HG03066 (cell line): ENCODE results near the gene PRDX5.
A peak's percentile ranks its signal among the peaks of the same experiment; 100 is the strongest.

Experiments used
- ATAC-seq: cut with Tn5 transposase; IDR thresholded peaks from one replicate; pipeline ENCODE4 v1.9.1; 2021; ENCODE audit warnings: low read depth; ENCODE audit not compliant: unreplicated experiment

Gene PRDX5

DNA sequence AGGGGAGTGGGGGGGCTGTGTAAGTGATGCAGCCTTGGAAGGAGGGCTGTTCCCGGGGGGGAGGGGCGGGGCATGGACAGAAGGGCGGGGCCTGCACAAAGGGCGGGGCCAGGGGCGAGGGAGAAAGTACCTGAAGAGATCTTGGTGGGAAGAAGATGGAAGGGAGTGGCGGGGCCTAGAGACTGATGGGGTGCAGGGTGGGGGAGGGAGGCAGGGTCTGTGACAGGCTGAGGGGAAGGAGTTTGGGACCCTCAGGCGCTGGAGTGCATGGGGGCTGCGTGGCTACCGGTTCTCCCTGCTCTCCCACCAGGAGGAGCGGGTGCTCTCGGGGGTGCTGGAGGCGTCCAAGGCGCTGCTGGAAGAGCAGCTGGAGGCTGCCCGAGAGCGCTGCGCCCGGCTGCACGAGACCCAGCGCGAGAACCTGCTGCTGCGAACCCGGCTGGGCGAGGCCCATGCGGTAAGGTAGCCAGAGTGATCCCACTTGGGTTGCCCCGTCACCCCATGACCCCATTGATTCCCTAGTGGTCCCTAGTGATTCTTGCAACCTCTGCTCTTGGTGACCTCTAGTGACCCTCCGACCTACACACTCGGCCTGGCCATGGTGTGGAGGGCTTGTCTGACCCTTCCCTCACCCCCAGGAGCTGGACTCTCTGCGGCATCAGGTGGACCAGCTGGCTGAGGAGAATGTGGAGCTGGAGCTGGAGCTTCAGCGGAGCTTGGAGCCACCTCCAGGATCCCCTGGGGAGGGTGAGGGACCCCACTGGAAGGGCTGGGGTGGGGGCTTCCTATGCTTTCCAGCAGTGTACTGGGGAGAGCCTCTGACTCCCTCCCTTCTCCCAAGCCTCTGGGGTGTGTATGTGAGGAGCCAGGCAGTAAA, 25.2 kb downstream of the PRDX5 start:
- ATAC-seq: no peak

GRCh38 chr11:64343767-64344559, 26.0 kb downstream of the PRDX5 start:
- no peak for ATAC-seq

DNA sequence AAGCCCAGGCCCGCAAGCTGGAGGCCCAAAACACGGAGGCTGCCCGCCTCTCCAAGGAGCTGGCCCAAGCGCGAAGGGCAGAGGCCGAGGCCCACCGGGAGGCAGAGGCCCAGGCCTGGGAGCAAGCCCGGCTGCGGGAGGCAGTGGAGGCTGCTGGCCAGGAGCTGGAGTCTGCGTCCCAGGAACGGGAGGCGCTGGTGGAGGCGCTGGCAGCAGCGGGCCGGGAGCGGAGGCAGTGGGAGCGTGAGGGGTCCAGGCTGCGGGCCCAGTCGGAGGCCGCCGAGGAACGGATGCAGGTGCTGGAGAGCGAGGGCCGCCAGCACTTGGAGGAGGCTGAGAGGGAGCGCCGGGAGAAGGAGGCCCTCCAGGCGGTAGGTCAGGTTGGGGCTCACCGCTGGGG, 26.9 kb downstream of the PRDX5 start:
- ATAC-seq: no peak

GRCh38 chr11:64347193-64347867, 29.4 kb downstream of the PRDX5 start:
- ATAC-seq: no peak

GRCh38 chr11:64348383-64349024, 30.6 kb downstream of the PRDX5 start:
- ATAC-seq: no peak

DNA sequence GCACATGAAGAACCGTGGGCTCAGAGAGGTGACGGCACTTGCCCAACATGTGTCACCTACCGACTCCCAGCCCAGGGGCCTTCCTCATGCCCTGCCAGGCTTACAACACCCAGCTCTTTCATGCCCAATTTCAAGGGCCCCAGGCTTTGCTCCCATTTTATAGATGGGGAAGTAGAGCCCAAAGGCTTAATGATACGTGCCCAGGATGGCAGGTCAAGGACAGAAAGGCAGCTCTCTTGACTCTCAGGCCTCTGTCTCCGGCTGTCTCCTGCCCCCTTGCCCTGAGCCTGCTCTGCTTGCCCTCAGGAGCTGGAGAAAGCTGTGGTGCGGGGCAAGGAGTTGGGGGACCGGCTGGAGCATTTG, 31.1 kb downstream of the PRDX5 start:
- no peak for ATAC-seq

- no peak for ATAC-seq
Observed at GRCh38 chr11:64349404-64349803, 31.5 kb downstream of the PRDX5 start.

DNA sequence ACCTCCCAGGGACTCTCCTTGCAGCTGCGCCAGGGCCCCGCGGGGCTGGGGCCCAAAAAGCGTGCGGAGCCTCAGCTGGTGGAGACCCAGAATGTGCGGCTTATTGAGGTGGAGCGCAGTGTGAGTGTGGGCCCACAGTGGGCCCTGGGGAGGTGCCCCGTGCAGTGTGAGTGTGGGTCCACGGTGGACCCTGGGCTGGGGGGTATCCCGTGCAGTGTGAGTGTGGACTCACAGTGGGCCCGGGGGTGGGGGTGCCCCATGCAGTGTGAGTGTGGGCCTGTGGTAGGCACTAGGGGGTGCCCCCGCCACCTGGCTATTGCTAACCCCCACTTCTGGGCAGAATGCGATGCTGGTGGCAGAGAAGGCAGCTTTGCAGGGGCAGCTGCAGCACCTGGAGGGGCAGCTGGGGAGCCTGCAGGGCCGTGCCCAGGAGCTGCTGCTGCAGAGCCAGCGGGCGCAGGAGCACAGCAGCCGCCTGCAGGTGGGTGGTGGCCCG, 33.3 kb downstream of the PRDX5 start:
- ATAC-seq: no peak

- no peak for ATAC-seq
Observed at GRCh38 chr11:64352099-64352994, 34.4 kb downstream of the PRDX5 start.

- no peak for ATAC-seq
Observed at GRCh38 chr11:64352995-64353714, 35.2 kb downstream of the PRDX5 start.

DNA sequence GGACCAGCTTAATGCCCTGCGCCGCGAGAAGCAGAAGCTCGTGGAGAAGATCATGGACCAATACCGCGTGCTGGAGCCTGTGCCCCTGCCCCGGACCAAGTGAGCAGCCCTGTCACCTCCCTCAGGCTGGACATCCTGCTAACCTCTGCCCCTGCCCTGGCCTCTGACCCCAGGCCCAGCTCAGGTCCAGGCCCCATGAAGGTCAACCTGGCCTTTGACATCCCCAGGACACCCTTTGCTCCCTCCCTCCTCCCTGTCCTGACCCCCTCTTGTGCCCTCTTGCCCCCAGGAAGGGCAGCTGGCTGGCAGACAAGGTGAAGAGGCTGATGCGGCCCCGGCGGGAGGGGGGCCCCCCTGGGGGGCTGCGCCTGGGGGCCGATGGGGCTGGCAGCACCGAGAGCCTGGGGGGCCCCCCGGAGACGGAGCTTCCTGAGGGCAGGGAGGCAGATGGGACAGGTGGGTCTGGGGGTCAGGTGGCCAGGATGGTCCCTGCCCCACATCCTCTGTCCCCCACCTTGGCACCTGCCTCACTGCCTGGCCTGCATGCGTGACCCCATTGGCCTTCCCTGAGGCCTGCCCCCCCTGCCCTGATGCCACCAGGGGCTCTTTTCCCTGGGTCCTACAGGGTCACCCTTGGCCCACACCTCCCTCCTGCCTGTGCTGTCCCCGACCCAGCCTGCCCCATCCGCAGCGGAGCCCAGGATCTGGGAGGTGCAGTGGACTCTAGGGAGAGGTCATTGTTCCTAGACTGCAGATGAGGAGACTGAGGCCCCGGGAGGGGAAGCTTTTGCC, 36.0 kb downstream of the PRDX5 start:
- ATAC-seq: no peak

GRCh38 chr11:64355078-64355940, 37.4 kb downstream of the PRDX5 start:
- ATAC-seq: no peak

- ATAC-seq: no peak
Observed at GRCh38 chr11:64356498-64357411, 38.8 kb downstream of the PRDX5 start.

GRCh38 chr11:64357446-64357845, 39.5 kb downstream of the PRDX5 start:
- no peak for ATAC-seq

DNA sequence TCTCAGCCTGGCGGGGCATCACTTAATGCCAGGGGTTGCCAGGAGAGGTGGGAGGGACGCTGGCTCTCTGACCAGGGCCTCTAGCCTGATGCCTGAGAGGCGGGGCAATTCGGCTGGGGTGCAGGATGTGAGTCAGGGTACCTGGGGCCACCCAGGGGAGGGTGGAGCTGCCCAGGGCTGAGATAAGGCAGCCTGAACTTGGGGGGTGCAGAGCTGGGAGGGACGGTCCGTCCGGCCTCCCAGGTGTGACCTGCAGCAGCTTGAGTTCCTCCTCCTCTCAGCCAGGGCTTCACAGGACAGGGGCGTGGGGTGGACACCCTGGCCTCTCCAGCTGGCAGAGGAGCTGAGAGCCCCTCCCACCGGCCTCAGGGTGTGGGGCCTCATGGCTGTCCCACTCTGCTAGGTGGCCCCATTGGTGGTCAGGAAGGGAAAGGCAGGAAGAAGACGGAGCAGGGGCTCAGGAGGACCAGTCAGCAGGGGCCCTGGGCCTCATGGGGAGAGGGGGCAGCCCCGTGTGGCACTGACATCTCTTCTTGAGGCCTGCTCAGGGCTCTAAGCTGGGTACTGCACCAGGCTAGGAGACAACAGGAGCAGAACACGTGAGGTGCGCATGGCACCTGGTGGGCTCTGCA, 40.1 kb downstream of the PRDX5 start:
- ATAC-seq: no peak

DNA sequence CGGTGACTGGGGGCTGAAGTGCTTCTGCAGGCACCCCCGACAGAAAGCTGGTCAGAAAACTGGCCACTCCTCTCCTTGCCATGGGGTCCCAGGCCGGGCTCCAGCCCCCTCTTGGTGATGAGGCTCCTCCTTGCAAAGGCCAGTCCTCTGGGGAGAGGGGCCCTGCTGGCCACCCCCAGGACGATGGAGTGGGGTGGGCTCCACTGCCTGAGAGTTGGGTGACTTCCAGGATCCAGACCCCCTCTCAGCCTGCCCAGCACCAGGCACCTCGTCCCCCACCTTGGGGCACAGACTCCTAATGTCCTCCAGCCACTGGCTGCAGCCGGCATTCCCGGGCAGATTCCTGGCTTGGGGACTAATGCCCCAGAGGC, 40.6 kb downstream of the PRDX5 start:
- ATAC-seq: peak; percentile 8
